K562 (cell line): Measurements from ENCODE around the gene RNASEH2A. TPM values are rescaled to one million over a fixed set of nuclear protein-coding genes. Genes with fewer than 3 reads are reported as not detected.

Source experiments
- CBFA2T2 ChIP-seq: fragments of 450-650 bp; conservative IDR thresholded peaks from 2 replicates; pipeline ENCODE4 v1.6.1; 2017; ENCODE audit warnings: mild to moderate bottlenecking
- ELF4 ChIP-seq: fragments of 450-650 bp; formaldehyde crosslinking; IDR thresholded peaks from 2 replicates; pipeline ENCODE4 v1.4.0; 2022; ENCODE audit warnings: missing genetic modification characterization
- FOS ChIP-seq: IDR thresholded peaks from 3 replicates; pipeline ENCODE4 v1.6.1; 2011; ENCODE audit not compliant: insufficient read length; ENCODE audit errors: extremely low read depth
- FOXK2 ChIP-seq, 2 experiments: fragments of 450-650 bp; IDR thresholded peaks in 1 of 2; conservative IDR thresholded peaks in 1 of 2; 2 replicates each; pipeline ENCODE4 v1.6.1; 2016; ENCODE audit warnings: low read depth in 2 of 2, mild to moderate bottlenecking in 1 of 2
- FOXP1 ChIP-seq: sonication (generic); formaldehyde crosslinking; IDR thresholded peaks from 2 replicates; pipeline ENCODE4 v1.8.0; 2022; ENCODE audit warnings: mild to moderate bottlenecking, missing genetic modification reagents
- HLTF ChIP-seq: fragments of 450-650 bp; IDR thresholded peaks from 2 replicates; pipeline ENCODE4 v1.6.1; 2016
- HMGN3 ChIP-seq: IDR thresholded peaks from 2 replicates; pipeline ENCODE4 v1.6.1; 2011; ENCODE audit warnings: borderline replicate concordance, low read depth, mild to moderate bottlenecking, mixed read lengths, low read length; ENCODE audit not compliant: insufficient read length; ENCODE audit errors: extremely low read depth
- ILF3 ChIP-seq: fragments of 450-650 bp; IDR thresholded peaks from 2 replicates; pipeline ENCODE4 v1.6.1; 2018; ENCODE audit warnings: antibody characterized with exemption, mild to moderate bottlenecking, moderate library complexity, borderline replicate concordance
- MTA2 ChIP-seq: fragments of 450-650 bp; IDR thresholded peaks from 2 replicates; pipeline ENCODE4 v1.6.1; 2016; ENCODE audit warnings: low read depth
- MXI1 ChIP-seq: IDR thresholded peaks from 2 replicates; pipeline ENCODE4 v1.6.1; 2011; ENCODE audit warnings: low read depth, mild to moderate bottlenecking, improper control_type of control experiment, low read length
- POLR2AphosphoS5 ChIP-seq: IDR thresholded peaks from 2 replicates; pipeline ENCODE4 v1.6.1; 2011; ENCODE audit warnings: mild to moderate bottlenecking, low read depth, low read length, moderate library complexity; ENCODE audit not compliant: control insufficient read depth, insufficient read depth
- POLR2H ChIP-seq: IDR thresholded peaks from 2 replicates; pipeline ENCODE4 v1.6.1; 2016; ENCODE audit warnings: missing genetic modification characterization, low read depth, mild to moderate bottlenecking, control low read depth, missing compliant biosample characterization, moderate library complexity
- PTRF ChIP-seq: fragments of 450-650 bp; IDR thresholded peaks from 2 replicates; pipeline ENCODE4 v1.6.1; 2016; ENCODE audit warnings: mild to moderate bottlenecking, missing genetic modification characterization, missing compliant biosample characterization
- SMAD4 ChIP-seq: fragments of 250-450 bp; sonication (Bioruptor Pico); conservative IDR thresholded peaks from 2 replicates; pipeline ENCODE4 v1.8.0; 2021; ENCODE audit warnings: inconsistent platforms, mild to moderate bottlenecking, moderate library complexity
- ZNF592 ChIP-seq: fragments of 450-650 bp; IDR thresholded peaks from 2 replicates; pipeline ENCODE4 v1.6.1; 2017; ENCODE audit warnings: antibody characterized with exemption, mild to moderate bottlenecking
- ZSCAN32 ChIP-seq: fragments of 450-650 bp; formaldehyde crosslinking; IDR thresholded peaks from 2 replicates; pipeline ENCODE4 v1.4.0; 2020; ENCODE audit warnings: mild to moderate bottlenecking, moderate library complexity
- polyA plus RNA-seq, 8 experiments: library from polyadenylated mRNA; depleted of rRNA in 4 of 8; stranded (reverse) in 5 of 8; unstranded in 3 of 8; fragments of >200 nt; fragmentation: Nextera tagmentation in 2 of 8; fragmentation: Illumina TruSeq in 1 of 8; extraction: Ambion mirVana in 2 of 8; extraction: Trizol in 1 of 8; gene quantifications; 2 replicates each; pipeline versions ENCODE4 v1.2.1 to v1.2.3, GENCODE V29; 2011 to 2014; ENCODE audit warnings: inconsistent platforms in 1 of 8, missing spikeins in 1 of 8
- total RNA-seq, 7 experiments: library from RNA; depleted of rRNA in 6 of 7; stranded (reverse); fragments of >200 nt in 6 of 7; fragmentation: Illumina TruSeq in 2 of 7; extraction: Trizol in 2 of 7; gene quantifications; 2 replicates each; pipeline versions ENCODE4 v1.2.1 to v1.2.3, GENCODE V29; 2011 to 2021; ENCODE audit warnings: low replicate concordance in 1 of 7
- TF ChIP-seq, protein P1 (sequence below): sonication (generic); formaldehyde crosslinking; IDR thresholded peaks from 2 replicates; pipeline ENCODE4 v1.8.1; 2023; ENCODE audit warnings: mild to moderate bottlenecking, missing genetic modification reagents
- TF ChIP-seq, protein P2 (sequence below), 2 experiments: fragments of 450-650 bp in 1 of 2; IDR thresholded peaks; 2 replicates each; pipeline ENCODE4 v1.6.1; 2011 to 2017; ENCODE audit warnings: low read depth in 2 of 2, antibody characterized with exemption in 1 of 2, borderline replicate concordance in 1 of 2, low read length in 1 of 2, mild to moderate bottlenecking in 1 of 2, mixed read lengths in 1 of 2; ENCODE audit not compliant: control insufficient read depth in 1 of 2

Gene RNASEH2A
- total and polyA plus RNA-seq, 9 of the 15 experiments (the other 6 are each of a cell fraction or from before 2014, with no cell fraction given) = 22.3 to 78.0 (median 61.7) TPM

GRCh38 chr19:12777217-12778016 is 29.0 kb upstream of the RNASEH2A start (continued):
- peak; percentile 51 for TF ChIP-seq SMAD4
- TF ChIP-seq ILF3 = no peak
- TF ChIP-seq ZSCAN32 (CRISPR knock-in tag) = no peak
- no peak for TF ChIP-seq PTRF
- TF ChIP-seq ELF4 = no peak
- TF ChIP-seq FOXK2 (conservative IDR thresholded peaks at IDR 0.05 in 1 of 2, IDR thresholded peaks at IDR 0.05 in 1 of 2; ENCODE audit: low read depth in 2 of 2) = no peak
- no peak for TF ChIP-seq HLTF
- TF ChIP-seq MTA2 = no peak
- peak; percentile 59 for TF ChIP-seq HMGN3
- TF ChIP-seq ZNF592 = peak; percentile 59
- TF ChIP-seq, protein P1, sequence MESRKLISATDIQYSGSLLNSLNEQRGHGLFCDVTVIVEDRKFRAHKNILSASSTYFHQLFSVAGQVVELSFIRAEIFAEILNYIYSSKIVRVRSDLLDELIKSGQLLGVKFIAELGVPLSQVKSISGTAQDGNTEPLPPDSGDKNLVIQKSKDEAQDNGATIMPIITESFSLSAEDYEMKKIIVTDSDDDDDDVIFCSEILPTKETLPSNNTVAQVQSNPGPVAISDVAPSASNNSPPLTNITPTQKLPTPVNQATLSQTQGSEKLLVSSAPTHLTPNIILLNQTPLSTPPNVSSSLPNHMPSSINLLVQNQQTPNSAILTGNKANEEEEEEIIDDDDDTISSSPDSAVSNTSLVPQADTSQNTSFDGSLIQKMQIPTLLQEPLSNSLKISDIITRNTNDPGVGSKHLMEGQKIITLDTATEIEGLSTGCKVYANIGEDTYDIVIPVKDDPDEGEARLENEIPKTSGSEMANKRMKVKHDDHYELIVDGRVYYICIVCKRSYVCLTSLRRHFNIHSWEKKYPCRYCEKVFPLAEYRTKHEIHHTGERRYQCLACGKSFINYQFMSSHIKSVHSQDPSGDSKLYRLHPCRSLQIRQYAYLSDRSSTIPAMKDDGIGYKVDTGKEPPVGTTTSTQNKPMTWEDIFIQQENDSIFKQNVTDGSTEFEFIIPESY = 0 out of 2 replicates have a peak, but pooled peaks have one; percentile 73
- TF ChIP-seq POLR2H = no peak
- TF ChIP-seq CBFA2T2 = no peak
- TF ChIP-seq FOS = no peak
- TF ChIP-seq, protein P2, sequence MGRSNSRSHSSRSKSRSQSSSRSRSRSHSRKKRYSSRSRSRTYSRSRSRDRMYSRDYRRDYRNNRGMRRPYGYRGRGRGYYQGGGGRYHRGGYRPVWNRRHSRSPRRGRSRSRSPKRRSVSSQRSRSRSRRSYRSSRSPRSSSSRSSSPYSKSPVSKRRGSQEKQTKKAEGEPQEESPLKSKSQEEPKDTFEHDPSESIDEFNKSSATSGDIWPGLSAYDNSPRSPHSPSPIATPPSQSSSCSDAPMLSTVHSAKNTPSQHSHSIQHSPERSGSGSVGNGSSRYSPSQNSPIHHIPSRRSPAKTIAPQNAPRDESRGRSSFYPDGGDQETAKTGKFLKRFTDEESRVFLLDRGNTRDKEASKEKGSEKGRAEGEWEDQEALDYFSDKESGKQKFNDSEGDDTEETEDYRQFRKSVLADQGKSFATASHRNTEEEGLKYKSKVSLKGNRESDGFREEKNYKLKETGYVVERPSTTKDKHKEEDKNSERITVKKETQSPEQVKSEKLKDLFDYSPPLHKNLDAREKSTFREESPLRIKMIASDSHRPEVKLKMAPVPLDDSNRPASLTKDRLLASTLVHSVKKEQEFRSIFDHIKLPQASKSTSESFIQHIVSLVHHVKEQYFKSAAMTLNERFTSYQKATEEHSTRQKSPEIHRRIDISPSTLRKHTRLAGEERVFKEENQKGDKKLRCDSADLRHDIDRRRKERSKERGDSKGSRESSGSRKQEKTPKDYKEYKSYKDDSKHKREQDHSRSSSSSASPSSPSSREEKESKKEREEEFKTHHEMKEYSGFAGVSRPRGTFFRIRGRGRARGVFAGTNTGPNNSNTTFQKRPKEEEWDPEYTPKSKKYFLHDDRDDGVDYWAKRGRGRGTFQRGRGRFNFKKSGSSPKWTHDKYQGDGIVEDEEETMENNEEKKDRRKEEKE (IDR thresholded peaks at IDR 0.05; ENCODE audit: borderline replicate concordance in 1 of 2, control insufficient read depth in 1 of 2, low read depth in 2 of 2, low read length in 1 of 2) = no peak
- TF ChIP-seq FOXP1 (CRISPR knock-in tag) = no peak
- no peak for TF ChIP-seq POLR2AphosphoS5
- TF ChIP-seq MXI1 = no peak
